Neural progenitor cell (in vitro differentiated cells): ENCODE data around the gene TFDP1.

Experiments
- CTCF ChIP-seq: fragments of 200-600 bp; sonication (generic); IDR thresholded peaks from 2 replicates; pipeline ENCODE4 v1.5.1; 2017; ENCODE audit warnings: antibody characterized with exemption, mild to moderate bottlenecking
- EZH2 ChIP-seq: fragments of 200-600 bp; sonication (generic); IDR thresholded peaks from 2 replicates; pipeline ENCODE4 v1.6.1; 2017; ENCODE audit warnings: antibody characterized with exemption, mild to moderate bottlenecking, moderate library complexity
- EZH2phosphoT487 ChIP-seq: fragments of 200-600 bp; sonication (generic); IDR thresholded peaks from 2 replicates; pipeline ENCODE4 v1.6.1; 2017; ENCODE audit warnings: antibody characterized with exemption

GRCh38 chr13:113645329-113645728 is 60.8 kb downstream of the TFDP1 start:
- TF ChIP-seq CTCF (no peak), EZH2 (no peak), EZH2phosphoT487 (no peak)
